SKM-1 (cell line): ENCODE data around the gene CNKSR1.
"Not testable (repeated sequence)": the region's sequence is repeated elsewhere in the genome, so short reads cannot be mapped to it uniquely, and the experiment has no call there.

Experiments
- DNase-seq: peaks from one replicate; lab custom pipeline; 2025; ENCODE audit not compliant: unreplicated experiment; lab: John Stamatoyannopoulos, UW

Gene CNKSR1

GRCh38 chr1:26224606-26225005, 47.3 kb downstream of the CNKSR1 start:
- DNase-seq: no peak

GRCh38 chr1:26225033-26225831, 47.9 kb downstream of the CNKSR1 start:
- no peak for DNase-seq

- DNase-seq: not testable (repeated sequence)
Observed at GRCh38 chr1:26230682-26231081, 53.4 kb downstream of the CNKSR1 start.

GRCh38 chr1:26233903-26234643, 56.8 kb downstream of the CNKSR1 start, which contains the start of gene CEP85:
CEP85 (plus strand) TSS chr1:26234200; CDS start chr1:26239784, 5,584 bp downstream.
- peak; percentile 98 for DNase-seq

DNA sequence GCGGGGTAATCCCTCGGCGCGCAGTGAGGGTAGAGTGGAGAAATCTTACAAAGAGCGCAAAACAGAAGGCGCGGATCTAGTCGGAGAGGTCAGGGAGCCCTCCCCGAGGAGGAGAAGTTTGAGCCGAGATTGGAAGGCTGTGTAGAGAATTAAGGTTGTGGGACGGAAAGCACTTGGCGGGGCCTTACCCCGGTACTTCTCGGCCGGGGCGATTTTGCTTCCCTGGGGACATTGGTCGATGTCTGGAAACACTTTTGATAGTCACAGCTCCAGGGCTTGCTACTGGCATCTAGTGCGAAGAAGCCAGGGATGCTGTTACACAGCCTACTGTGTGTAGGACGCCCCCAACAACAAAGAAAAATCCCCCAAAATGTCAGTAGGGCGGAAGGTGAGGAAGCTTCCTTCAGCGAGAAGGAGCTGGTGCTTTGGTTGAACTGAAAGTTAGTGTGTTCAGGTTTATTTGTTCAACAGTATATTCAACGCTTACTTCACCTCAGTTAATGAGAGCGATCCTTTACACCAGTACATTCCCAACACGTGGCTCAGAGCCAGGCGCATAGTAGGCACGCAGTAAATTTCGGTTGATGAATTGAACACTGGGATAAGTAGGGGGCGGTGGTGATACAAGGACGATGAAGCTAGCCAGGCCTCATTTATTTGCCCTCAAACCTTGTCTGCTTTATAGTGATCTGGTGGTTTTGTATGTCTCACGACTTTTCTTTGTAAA, 57.5 kb downstream of the CNKSR1 start:
- DNase-seq: no peak

DNA sequence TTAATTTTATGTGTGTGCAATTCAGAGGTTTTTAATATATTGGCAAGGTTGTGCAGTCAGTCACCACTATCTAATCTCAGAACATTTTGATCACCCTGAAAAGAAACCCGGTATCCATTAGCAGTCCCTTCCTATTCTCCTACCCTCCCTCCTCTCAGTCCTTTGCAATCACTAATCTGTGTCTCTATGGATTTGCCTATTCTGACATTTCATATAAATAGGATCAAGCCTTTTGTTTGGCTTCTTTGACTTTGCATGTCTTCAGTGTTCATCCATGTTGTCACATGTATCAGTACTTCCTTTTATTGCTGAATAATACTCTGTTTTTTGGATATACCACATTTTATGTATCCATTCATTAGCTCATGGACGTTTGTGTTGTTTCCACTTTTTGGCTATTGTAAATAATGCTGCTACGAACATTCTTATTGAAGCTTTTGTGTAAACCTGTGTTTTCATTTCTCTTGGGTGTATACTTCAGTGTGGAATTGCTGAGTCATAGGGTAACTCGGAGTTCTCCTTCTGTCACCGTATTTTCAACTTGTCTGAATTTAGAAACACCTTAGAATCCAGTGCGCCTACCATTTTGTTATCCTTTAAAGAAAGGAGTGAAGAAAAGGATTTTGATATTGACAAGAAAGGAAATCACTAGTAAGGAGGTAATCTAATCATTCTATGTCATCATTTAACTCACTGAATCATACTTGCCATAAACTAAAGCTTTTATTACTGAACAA, 60.1 kb downstream of the CNKSR1 start:
- DNase-seq: peak; percentile 35
